Stimulated activated CD8-positive, alpha-beta memory T cell treated with anti-CD3 and anti-CD28 coated beads, Interleukin-12 subunit alpha, Interleukin-12 subunit beta, amount 100 ng/mL, for 24 hours (primary cell): Measurements from ENCODE around the gene ASCL2.

ENCODE experiments used
- DNase-seq: peaks from one replicate; pipeline ENCODE4 v3.0.0-alpha.2; 2020; ENCODE audit errors: extremely low read depth

Gene ASCL2

GRCh38 chr11:2270322-2271076, at the start of gene ASCL2:
Gene ASCL2, minus strand, starts transcription at chr11:2270588. Its CDS starts 256 bp downstream, at chr11:2270332.
- DNase-seq: no peak

GRCh38 chr11:2319791-2320472, 49.5 kb upstream of the ASCL2 start:
- no peak for DNase-seq

- DNase-seq: no peak
These were observed 48.3 kb upstream of the ASCL2 start for GRCh38 chr11:2318707-2319106.

GRCh38 chr11:2318123-2318522, 47.7 kb upstream of the ASCL2 start:
- DNase-seq: no peak

GRCh38 chr11:2317354-2318050, 47.1 kb upstream of the ASCL2 start:
- DNase-seq: no peak

GRCh38 chr11:2316963-2317244, 46.5 kb upstream of the ASCL2 start:
- DNase-seq: no peak

GRCh38 chr11:2316169-2316962, 46.0 kb upstream of the ASCL2 start:
- DNase-seq: no peak

GRCh38 chr11:2315395-2316168, 45.2 kb upstream of the ASCL2 start:
- DNase-seq: no peak

- DNase-seq: no peak
These were observed 44.4 kb upstream of the ASCL2 start for GRCh38 chr11:2314525-2315394.

- DNase-seq: no peak
These were observed 43.7 kb upstream of the ASCL2 start for GRCh38 chr11:2314136-2314524.

GRCh38 chr11:2313051-2313951, 42.9 kb upstream of the ASCL2 start:
- no peak for DNase-seq

- no peak for DNase-seq
These were observed 42.0 kb upstream of the ASCL2 start for GRCh38 chr11:2312232-2313042.

- no peak for DNase-seq
These were observed 41.2 kb upstream of the ASCL2 start for GRCh38 chr11:2311353-2312133.

- no peak for DNase-seq
These were observed 40.5 kb upstream of the ASCL2 start for GRCh38 chr11:2310786-2311352.

- DNase-seq: no peak
These were observed 39.8 kb upstream of the ASCL2 start for GRCh38 chr11:2310073-2310785.

GRCh38 chr11:2309251-2310072, 39.1 kb upstream of the ASCL2 start:
- DNase-seq: no peak
